GM12878 (cell line): Measurements from ENCODE around the gene CCDC197. TPM values are rescaled to one million over a fixed set of nuclear protein-coding genes. Genes with fewer than 3 reads are reported as not detected.

Experiments used
- ATAC-seq: fragments of 200-7000 bp; cut with Tn5 transposase; 3 replicates; pipeline ENCODE4 v1.9.1; 2020; ENCODE audit warnings: mild to moderate bottlenecking, moderate library complexity
- BruUV-seq: library from RNA; stranded (reverse); fragments of 400-500 nt; replicated peaks from 2 replicates; lab custom pipeline; 2021; lab: Mats Ljungman, UMichigan
- CTCF ChIA-PET: fragments of 300-600 bp; sonication (Branson Sonifier 250); formaldehyde crosslinking; extraction: SDS; loops from one replicate; lab custom pipeline; 2021; ENCODE audit warnings: inconsistent platforms; lab: Yijun Ruan, JAX
- POLR2A ChIA-PET: fragments of 350-600 bp; formaldehyde crosslinking; extraction: SDS; loops from one replicate; lab custom pipeline; 2021; ENCODE audit warnings: inconsistent platforms; lab: Charles Lee
- RAD21 ChIA-PET: fragments of 300-600 bp; sonication (Branson Sonifier 250); formaldehyde crosslinking; loops from one replicate; lab custom pipeline; 2023; ENCODE audit warnings: antibody characterized with exemption; ENCODE audit not compliant: unreplicated experiment; lab: Charles Lee
- SMC1A ChIA-PET: fragments of 300-600 bp; sonication (Branson Sonifier 250); formaldehyde crosslinking; loops from one replicate; lab custom pipeline; 2023; ENCODE audit not compliant: unreplicated experiment, uncharacterized antibody; lab: Charles Lee
- DNase-seq: peaks from one replicate; pipeline ENCODE4 v3.0.0-alpha.2; 2011; ENCODE audit warnings: low read depth, low spot score
- FAIRE-seq: peaks from 3 replicates; lab custom pipeline; 2011; peaks lifted over from hg19 to GRCh38; lab: Jason Lieb, UNC
- H2AFZ ChIP-seq: 2 replicates; pipeline ENCODE4 v1.6.0; 2011; ENCODE audit warnings: low read depth, low read length, control low read depth; ENCODE audit not compliant: control insufficient read depth
- H3K27ac ChIP-seq: 2 replicates; pipeline ENCODE4 v1.5.1; 2011; ENCODE audit warnings: control low read depth; ENCODE audit not compliant: control insufficient read depth, insufficient read depth
- H3K27me3 ChIP-seq, 2 experiments: replicated peaks in 1 of 2; 2 replicates each; pipeline versions ENCODE4 v1.6.0 to v1.6.1; 2011; ENCODE audit warnings: low read length in 1 of 2; ENCODE audit not compliant: control insufficient read depth in 2 of 2, insufficient read depth in 2 of 2
- H3K36me3 ChIP-seq, 2 experiments: 2 replicates each; pipeline ENCODE4 v1.5.1; 2011; ENCODE audit warnings: low read length in 1 of 2; ENCODE audit not compliant: control insufficient read depth in 2 of 2, insufficient read depth in 2 of 2
- H3K4me1 ChIP-seq: 2 replicates; pipeline ENCODE4 v1.6.1; 2011; ENCODE audit warnings: mild to moderate bottlenecking, low read length, moderate library complexity, mixed read lengths; ENCODE audit not compliant: control insufficient read depth, insufficient read depth
- H3K4me2 ChIP-seq: 2 replicates; pipeline ENCODE4 v1.6.0; 2011; ENCODE audit warnings: control low read depth; ENCODE audit not compliant: control insufficient read depth, insufficient read depth
- H3K4me3 ChIP-seq: fragments of 200-600 bp; sonication (generic); 2 replicates; pipeline ENCODE4 v1.5.1; 2016
- H3K79me2 ChIP-seq: 2 replicates; pipeline ENCODE4 v1.6.0; 2011; ENCODE audit warnings: low read length; ENCODE audit not compliant: control insufficient read depth, insufficient read depth
- H3K9ac ChIP-seq: 2 replicates; pipeline ENCODE4 v1.8.0; 2011; ENCODE audit warnings: low read length, control low read depth, mixed read lengths; ENCODE audit not compliant: control insufficient read depth, insufficient read depth
- H3K9me3 ChIP-seq: replicated peaks from 3 replicates; pipeline ENCODE4 v1.5.1; 2011; ENCODE audit warnings: mild to moderate bottlenecking, low read length; ENCODE audit not compliant: control insufficient read depth, insufficient read depth
- H4K20me1 ChIP-seq: 2 replicates; pipeline ENCODE4 v1.6.0; 2011; ENCODE audit not compliant: control insufficient read depth, insufficient read depth
- ASH2L ChIP-seq: fragments of 300-600, 200-600 bp; sonication (generic); IDR thresholded peaks from 2 replicates; pipeline ENCODE4 v1.6.1; 2017; ENCODE audit warnings: low read depth, mild to moderate bottlenecking, borderline replicate concordance
- BCL11A ChIP-seq: IDR thresholded peaks from 2 replicates; pipeline ENCODE4 v1.6.1; 2011; ENCODE audit warnings: low read depth, low read length
- CHD4 ChIP-seq: fragments of 200-600 bp; sonication (generic); IDR thresholded peaks from 2 replicates; pipeline ENCODE4 v1.6.1; 2016; ENCODE audit warnings: mild to moderate bottlenecking
- RELA ChIP-seq: fragments of 450-650 bp; IDR thresholded peaks from 2 replicates; pipeline ENCODE4 v1.8.0; 2014; ENCODE audit warnings: borderline replicate concordance; ENCODE audit not compliant: partially characterized antibody
- WGBS: methylation state at CpG from one replicate; pipeline ENCODE4 v1.1.6; 2016; ENCODE audit warnings: low lambda C conversion rate; ENCODE audit not compliant: insufficient replicate concordance, insufficient coverage; ENCODE audit errors: missing lambda C conversion rate; 5-methylcytosine and 5-hydroxymethylcytosine counted together
- in situ Hi-C: fragments of 300-500 bp; cut with MboI; formaldehyde crosslinking; loops from 9 replicates; pipeline ENCODE4 v1.14.3; 2018; ENCODE audit warnings: mixed read lengths
- intact Hi-C: fragments of 100-400 bp; cut with micrococcal nuclease; formaldehyde crosslinking; loops from one replicate; pipeline ENCODE4 v1.14.2; 2022; ENCODE audit not compliant: unreplicated experiment
- polyA plus RNA-seq, 11 experiments: library from polyadenylated mRNA; depleted of rRNA in 4 of 11; unstranded in 6 of 11; stranded (reverse) in 5 of 11; fragments of >200 nt; fragmentation: Nextera tagmentation in 4 of 11; fragmentation: Illumina TruSeq in 1 of 11; extraction: Ambion mirVana in 4 of 11; extraction: Trizol in 1 of 11; gene quantifications; 1 replicate in 1 of 11; 2 replicates in 10 of 11; pipeline versions ENCODE4 v1.2.1 to v1.2.3, GENCODE V29; 2011 to 2016; ENCODE audit warnings: inconsistent platforms in 2 of 11, missing spikeins in 2 of 11, low read depth in 1 of 11
- total RNA-seq, 4 experiments: library from RNA; depleted of rRNA in 3 of 4; stranded (reverse); fragments of >200 nt in 3 of 4; fragmentation: Illumina TruSeq in 1 of 4; extraction: Trizol in 1 of 4; gene quantifications; 2 replicates each; pipeline versions ENCODE4 v1.2.1 to v1.2.3, GENCODE V29; 2013 to 2021
- TF ChIP-seq, protein P1 (sequence below): fragments of 450-650 bp; IDR thresholded peaks from 2 replicates; pipeline ENCODE4 v1.6.1; 2017; ENCODE audit warnings: mild to moderate bottlenecking, moderate library complexity

The CCDC197 gene
- total and polyA plus RNA-seq, 10 of the 15 experiments (the other 5 are each of a cell fraction or from before 2014, with no cell fraction given) = 0.12 TPM; not detected in 9

DNA sequence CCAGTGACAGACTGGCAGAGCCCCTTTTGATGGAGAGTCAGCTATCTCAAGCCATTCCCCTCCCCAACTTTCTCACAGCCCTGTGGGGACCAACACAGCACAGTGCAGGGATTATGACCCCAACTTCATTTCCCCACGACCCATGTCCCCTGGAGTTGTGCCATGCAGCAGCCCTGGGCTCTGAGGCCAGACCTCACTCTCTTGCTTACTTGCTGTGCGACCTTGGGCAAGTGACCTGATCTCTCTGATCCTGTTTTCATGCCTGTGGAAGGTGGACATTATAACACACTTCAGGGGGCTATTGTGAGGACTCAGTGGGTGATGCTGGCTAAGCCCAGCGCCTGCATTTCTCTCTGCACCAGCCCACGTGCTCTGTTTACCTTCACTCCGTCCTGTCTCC lies 43.1 kb downstream of the CCDC197 start (continued):
- no peak for TF ChIP-seq RELA

DNA sequence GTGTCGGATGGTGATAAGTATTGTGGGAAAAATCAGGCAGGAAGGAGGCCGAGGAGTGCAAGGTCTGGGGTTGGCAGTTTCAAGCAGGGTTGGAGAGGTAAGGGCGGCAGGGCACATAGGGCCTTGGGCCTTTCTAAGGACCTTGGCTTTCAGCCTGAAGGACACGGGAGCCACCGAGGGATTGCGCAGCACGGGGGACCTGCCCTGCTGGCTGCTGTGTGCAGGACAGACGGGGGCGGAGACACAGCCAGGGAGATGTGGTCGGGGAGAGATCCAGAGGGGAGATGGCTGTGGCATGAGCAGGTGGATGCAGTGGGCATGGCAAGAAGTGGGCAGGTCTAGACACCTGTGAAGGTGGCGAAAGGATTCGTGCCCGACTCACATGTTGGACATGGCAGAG lies 43.7 kb downstream of the CCDC197 start:
- no peak for FAIRE-seq
- CTCF ChIA-PET = no interaction called here
- 76% methylated on average over 13 of the region's 13 CpGs for WGBS
- H3K9ac ChIP-seq = no peak overlapping the region
- TF ChIP-seq ASH2L = no peak
- TF ChIP-seq BCL11A = no peak
- no peak for TF ChIP-seq CHD4
- TF ChIP-seq, protein P1, sequence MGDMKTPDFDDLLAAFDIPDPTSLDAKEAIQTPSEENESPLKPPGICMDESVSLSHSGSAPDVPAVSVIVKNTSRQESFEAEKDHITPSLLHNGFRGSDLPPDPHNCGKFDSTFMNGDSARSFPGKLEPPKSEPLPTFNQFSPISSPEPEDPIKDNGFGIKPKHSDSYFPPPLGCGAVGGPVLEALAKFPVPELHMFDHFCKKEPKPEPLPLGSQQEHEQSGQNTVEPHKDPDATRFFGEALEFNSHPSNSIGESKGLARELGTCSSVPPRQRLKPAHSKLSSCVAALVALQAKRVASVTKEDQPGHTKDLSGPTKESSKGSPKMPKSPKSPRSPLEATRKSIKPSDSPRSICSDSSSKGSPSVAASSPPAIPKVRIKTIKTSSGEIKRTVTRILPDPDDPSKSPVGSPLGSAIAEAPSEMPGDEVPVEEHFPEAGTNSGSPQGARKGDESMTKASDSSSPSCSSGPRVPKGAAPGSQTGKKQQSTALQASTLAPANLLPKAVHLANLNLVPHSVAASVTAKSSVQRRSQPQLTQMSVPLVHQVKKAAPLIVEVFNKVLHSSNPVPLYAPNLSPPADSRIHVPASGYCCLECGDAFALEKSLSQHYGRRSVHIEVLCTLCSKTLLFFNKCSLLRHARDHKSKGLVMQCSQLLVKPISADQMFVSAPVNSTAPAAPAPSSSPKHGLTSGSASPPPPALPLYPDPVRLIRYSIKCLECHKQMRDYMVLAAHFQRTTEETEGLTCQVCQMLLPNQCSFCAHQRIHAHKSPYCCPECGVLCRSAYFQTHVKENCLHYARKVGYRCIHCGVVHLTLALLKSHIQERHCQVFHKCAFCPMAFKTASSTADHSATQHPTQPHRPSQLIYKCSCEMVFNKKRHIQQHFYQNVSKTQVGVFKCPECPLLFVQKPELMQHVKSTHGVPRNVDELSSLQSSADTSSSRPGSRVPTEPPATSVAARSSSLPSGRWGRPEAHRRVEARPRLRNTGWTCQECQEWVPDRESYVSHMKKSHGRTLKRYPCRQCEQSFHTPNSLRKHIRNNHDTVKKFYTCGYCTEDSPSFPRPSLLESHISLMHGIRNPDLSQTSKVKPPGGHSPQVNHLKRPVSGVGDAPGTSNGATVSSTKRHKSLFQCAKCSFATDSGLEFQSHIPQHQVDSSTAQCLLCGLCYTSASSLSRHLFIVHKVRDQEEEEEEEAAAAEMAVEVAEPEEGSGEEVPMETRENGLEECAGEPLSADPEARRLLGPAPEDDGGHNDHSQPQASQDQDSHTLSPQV = no peak
- TF ChIP-seq, all 136 proteins: peak for 0
- H3K4me1 ChIP-seq = no peaks in the 10 kb centered on the region
- ChIA-PET RAD21 (no interaction called here), POLR2A (no interaction called here), SMC1A (no interaction called here)
- peaks cover 2 to 3% of the 10 kb centered on the region in 2 experiments; a peak in 3 of 4 replicates for H3K36me3 ChIP-seq
- no peak overlapping the region for H3K4me2 ChIP-seq
- H3K79me2 ChIP-seq = no peaks in the 10 kb centered on the region
- no peaks in the 10 kb centered on the region for H3K9me3 ChIP-seq
- no TSS peak for BruUV-seq
- in situ Hi-C loops = no loop called here
- intact Hi-C loops = no loop called here
- no peaks in the 10 kb centered on the region for H3K27me3 ChIP-seq
- no peak overlapping the region for H3K27ac ChIP-seq
- H3K4me3 ChIP-seq = no peak overlapping the region
- H4K20me1 ChIP-seq = no peaks in the 10 kb centered on the region
- no peak overlapping the region for H2AFZ ChIP-seq
- no peak for ATAC-seq
- no peak for DNase-seq
